Stimulated activated naive CD4-positive, alpha-beta T cell treated with Interleukin-2 at 50 U/mL for 16 hours (primary cell): ENCODE data around the gene UBASH3A.
"Not testable (repeated sequence)": the region's sequence is repeated elsewhere in the genome, so short reads cannot be mapped to it uniquely, and the experiment has no call there.

Experiments used
- DNase-seq: peaks from one replicate; lab custom pipeline; 2025; lab: John Stamatoyannopoulos, UW

Gene UBASH3A

GRCh38 chr21:42468491-42469131, 64.9 kb downstream of the UBASH3A start:
- no peak for DNase-seq

GRCh38 chr21:42469272-42469671, 65.6 kb downstream of the UBASH3A start:
- no peak for DNase-seq

- not testable (repeated sequence) for DNase-seq
These were observed 66.0 kb downstream of the UBASH3A start for GRCh38 chr21:42469726-42470125.

- DNase-seq, result no peak
These were observed 67.5 kb downstream of the UBASH3A start for GRCh38 chr21:42471206-42471605.

- no peak for DNase-seq
These were observed 68.1 kb downstream of the UBASH3A start for GRCh38 chr21:42471716-42472330.

GRCh38 chr21:42472521-42472920, 68.8 kb downstream of the UBASH3A start:
- DNase-seq, result no peak

- no peak for DNase-seq
These were observed 69.9 kb downstream of the UBASH3A start for GRCh38 chr21:42473498-42474042.

GRCh38 chr21:42474043-42474831, 70.5 kb downstream of the UBASH3A start:
- DNase-seq, result no peak

GRCh38 chr21:42475036-42475435, 71.3 kb downstream of the UBASH3A start:
- no peak for DNase-seq

- no peak for DNase-seq
These were observed 72.1 kb downstream of the UBASH3A start for GRCh38 chr21:42475526-42476387.

- DNase-seq, result no peak
These were observed 73.0 kb downstream of the UBASH3A start for GRCh38 chr21:42476388-42477331.

- no peak for DNase-seq
These were observed 74.8 kb downstream of the UBASH3A start for GRCh38 chr21:42478504-42478903.

GRCh38 chr21:42479582-42479981, 75.9 kb downstream of the UBASH3A start:
- no peak for DNase-seq

GRCh38 chr21:42480736-42481135, 77.0 kb downstream of the UBASH3A start:
- no peak for DNase-seq

- DNase-seq, result no peak
These were observed 77.5 kb downstream of the UBASH3A start for GRCh38 chr21:42481169-42481568.

GRCh38 chr21:42484966-42485365, 81.3 kb downstream of the UBASH3A start:
- no peak for DNase-seq

GRCh38 chr21:42486072-42486471, 82.4 kb downstream of the UBASH3A start:
- DNase-seq, result no peak

GRCh38 chr21:42486531-42486930, 82.8 kb downstream of the UBASH3A start:
- no peak for DNase-seq

- no peak for DNase-seq
These were observed 85.4 kb downstream of the UBASH3A start for GRCh38 chr21:42489006-42489563.

GRCh38 chr21:42489991-42490390, 86.3 kb downstream of the UBASH3A start:
- DNase-seq, result no peak
